ENCODE measurements around the gene MAP7.

DNA sequence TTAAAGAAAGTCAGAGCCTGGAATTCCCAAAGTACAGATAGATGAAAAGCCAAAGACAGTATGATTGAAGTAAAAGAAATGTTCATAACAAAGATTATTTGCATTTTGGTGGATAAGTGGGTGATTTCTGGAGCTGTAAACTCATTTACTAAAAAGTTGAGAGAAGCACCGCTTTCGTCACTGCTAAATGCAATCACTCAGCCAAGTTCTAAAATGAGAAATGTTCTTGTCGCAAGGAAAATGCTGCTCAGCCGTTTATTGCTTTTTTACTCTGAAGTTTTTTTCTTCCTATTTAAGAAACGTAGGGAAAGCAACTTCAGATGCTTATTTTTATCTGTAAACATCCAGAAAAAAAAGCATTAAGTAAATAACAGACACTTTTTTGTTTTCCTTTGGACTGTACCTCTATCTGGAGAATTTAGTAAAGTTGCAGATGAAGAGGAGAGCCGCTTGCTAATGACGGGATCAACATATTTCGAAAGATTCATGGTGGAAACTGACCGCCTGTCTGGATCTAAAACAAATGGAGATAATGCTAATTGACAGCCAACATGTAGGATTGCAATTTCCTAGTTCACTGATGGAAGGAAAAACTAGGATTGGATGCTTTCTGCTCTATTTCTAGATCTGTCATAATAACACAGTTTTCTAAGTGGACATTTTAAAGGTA is 166.8 kb downstream of the MAP7 start:
- TF ChIP-seq EP300 (IDR thresholded peaks at IDR 0.05) (no peak), CTCF (IDR thresholded peaks at IDR 0.05) (no peak), POLR2AphosphoS5 (IDR thresholded peaks at IDR 0.05) (no peak)
